Osteoblast (primary cell): ENCODE measurements around the gene DHRSX. TPM values are rescaled to one million over a fixed set of nuclear protein-coding genes. Genes with fewer than 3 reads are reported as not detected.
"Not testable (repeated sequence)": the region's sequence is repeated elsewhere in the genome, so short reads cannot be mapped to it uniquely, and the experiment has no call there.

Source experiments
- DNase-seq: peaks from one replicate; pipeline ENCODE4 v3.0.0; 2011; ENCODE audit warnings: low spot score, mixed read lengths; ENCODE audit not compliant: insufficient read length; ENCODE audit errors: missing footprints
- H2AFZ ChIP-seq: 2 replicates; pipeline ENCODE4 v1.6.0; 2011; ENCODE audit warnings: mild to moderate bottlenecking, low read length
- H3K27ac ChIP-seq: 2 replicates; pipeline ENCODE4 v1.5.1; 2011; ENCODE audit warnings: mild to moderate bottlenecking, low read depth, low read length, moderate library complexity
- H3K27me3 ChIP-seq: 2 replicates; pipeline ENCODE4 v1.6.0; 2012; ENCODE audit warnings: mild to moderate bottlenecking, control low read depth, inconsistent platforms, low read length, moderate library complexity; ENCODE audit not compliant: insufficient read depth
- H3K36me3 ChIP-seq: 2 replicates; pipeline ENCODE4 v1.5.1; 2011; ENCODE audit warnings: mild to moderate bottlenecking, low read length, control low read depth, moderate library complexity; ENCODE audit not compliant: insufficient read depth
- H3K4me1 ChIP-seq: 2 replicates; pipeline ENCODE4 v1.5.1; 2011; ENCODE audit warnings: mild to moderate bottlenecking, low read length, control low read depth, moderate library complexity; ENCODE audit not compliant: insufficient read depth
- H3K4me2 ChIP-seq: 2 replicates; pipeline ENCODE4 v1.6.0; 2011; ENCODE audit warnings: mild to moderate bottlenecking, low read length; ENCODE audit not compliant: insufficient read depth
- H3K4me3 ChIP-seq: fragments of 200-600 bp; sonication (generic); 3 replicates; pipeline ENCODE4 v1.5.1; 2012; ENCODE audit warnings: mild to moderate bottlenecking, low read length, inconsistent platforms; ENCODE audit not compliant: insufficient read depth
- H3K79me2 ChIP-seq: 2 replicates; pipeline ENCODE4 v1.6.0; 2012; ENCODE audit warnings: mild to moderate bottlenecking, low read length, control low read depth, inconsistent platforms; ENCODE audit not compliant: insufficient read depth
- H3K9me3 ChIP-seq: 2 replicates; pipeline ENCODE4 v1.5.1; 2011; ENCODE audit warnings: low read depth, low read length, control low read depth
- H4K20me1 ChIP-seq: 2 replicates; pipeline ENCODE4 v1.6.0; 2012; ENCODE audit warnings: mild to moderate bottlenecking, low read length, control low read depth; ENCODE audit not compliant: insufficient read depth
- total RNA-seq: library from RNA; depleted of rRNA; stranded (reverse); fragments of >200 nt; gene quantifications from 2 replicates; pipeline ENCODE4 v1.2.3, GENCODE V29; 2012
- TF ChIP-seq, protein P1 (sequence below): IDR thresholded peaks from 2 replicates; pipeline ENCODE4 v1.5.1; 2011; ENCODE audit warnings: mild to moderate bottlenecking, low read depth, low read length, moderate library complexity; ENCODE audit errors: extremely low read depth

DHRSX gene
- total RNA-seq, 1 donor, result 37.6 TPM

DNA sequence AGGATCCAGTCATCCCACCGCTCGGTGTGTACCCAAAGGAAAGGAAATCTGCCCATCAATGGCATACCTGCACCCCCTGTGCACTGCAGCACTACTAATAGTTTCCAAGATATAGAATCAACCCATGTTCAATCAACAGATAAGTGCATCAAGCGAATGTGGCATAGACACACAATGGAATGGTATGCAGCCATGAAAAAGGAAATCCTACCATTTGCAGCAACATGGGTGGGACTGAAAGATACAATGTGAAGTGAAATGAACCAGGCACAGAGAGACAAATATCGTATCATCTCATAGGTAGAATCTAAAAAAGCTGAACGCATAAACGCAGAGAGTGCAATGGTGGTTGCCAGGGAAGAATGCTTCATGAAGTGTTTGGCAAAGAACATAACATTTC lies 42.5 kb downstream of the DHRSX start:
- DNase-seq, result no peak
- no peak overlapping the region for H3K27ac ChIP-seq
- H4K20me1 ChIP-seq, result peaks cover 28% of the 10 kb centered on the region
- no peak overlapping the region for H2AFZ ChIP-seq
- H3K4me1 ChIP-seq, result peaks cover 4% of the 10 kb centered on the region
- H3K4me3 ChIP-seq, result no peak overlapping the region
- H3K9me3 ChIP-seq, result no peaks in the 10 kb centered on the region
- TF ChIP-seq, protein P1, sequence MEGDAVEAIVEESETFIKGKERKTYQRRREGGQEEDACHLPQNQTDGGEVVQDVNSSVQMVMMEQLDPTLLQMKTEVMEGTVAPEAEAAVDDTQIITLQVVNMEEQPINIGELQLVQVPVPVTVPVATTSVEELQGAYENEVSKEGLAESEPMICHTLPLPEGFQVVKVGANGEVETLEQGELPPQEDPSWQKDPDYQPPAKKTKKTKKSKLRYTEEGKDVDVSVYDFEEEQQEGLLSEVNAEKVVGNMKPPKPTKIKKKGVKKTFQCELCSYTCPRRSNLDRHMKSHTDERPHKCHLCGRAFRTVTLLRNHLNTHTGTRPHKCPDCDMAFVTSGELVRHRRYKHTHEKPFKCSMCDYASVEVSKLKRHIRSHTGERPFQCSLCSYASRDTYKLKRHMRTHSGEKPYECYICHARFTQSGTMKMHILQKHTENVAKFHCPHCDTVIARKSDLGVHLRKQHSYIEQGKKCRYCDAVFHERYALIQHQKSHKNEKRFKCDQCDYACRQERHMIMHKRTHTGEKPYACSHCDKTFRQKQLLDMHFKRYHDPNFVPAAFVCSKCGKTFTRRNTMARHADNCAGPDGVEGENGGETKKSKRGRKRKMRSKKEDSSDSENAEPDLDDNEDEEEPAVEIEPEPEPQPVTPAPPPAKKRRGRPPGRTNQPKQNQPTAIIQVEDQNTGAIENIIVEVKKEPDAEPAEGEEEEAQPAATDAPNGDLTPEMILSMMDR, result no peak
- H3K4me2 ChIP-seq, result no peak overlapping the region
- H3K36me3 ChIP-seq, result no peaks in the 10 kb centered on the region
- no peaks in the 10 kb centered on the region for H3K27me3 ChIP-seq
- peaks cover 30% of the 10 kb centered on the region for H3K79me2 ChIP-seq

DNA sequence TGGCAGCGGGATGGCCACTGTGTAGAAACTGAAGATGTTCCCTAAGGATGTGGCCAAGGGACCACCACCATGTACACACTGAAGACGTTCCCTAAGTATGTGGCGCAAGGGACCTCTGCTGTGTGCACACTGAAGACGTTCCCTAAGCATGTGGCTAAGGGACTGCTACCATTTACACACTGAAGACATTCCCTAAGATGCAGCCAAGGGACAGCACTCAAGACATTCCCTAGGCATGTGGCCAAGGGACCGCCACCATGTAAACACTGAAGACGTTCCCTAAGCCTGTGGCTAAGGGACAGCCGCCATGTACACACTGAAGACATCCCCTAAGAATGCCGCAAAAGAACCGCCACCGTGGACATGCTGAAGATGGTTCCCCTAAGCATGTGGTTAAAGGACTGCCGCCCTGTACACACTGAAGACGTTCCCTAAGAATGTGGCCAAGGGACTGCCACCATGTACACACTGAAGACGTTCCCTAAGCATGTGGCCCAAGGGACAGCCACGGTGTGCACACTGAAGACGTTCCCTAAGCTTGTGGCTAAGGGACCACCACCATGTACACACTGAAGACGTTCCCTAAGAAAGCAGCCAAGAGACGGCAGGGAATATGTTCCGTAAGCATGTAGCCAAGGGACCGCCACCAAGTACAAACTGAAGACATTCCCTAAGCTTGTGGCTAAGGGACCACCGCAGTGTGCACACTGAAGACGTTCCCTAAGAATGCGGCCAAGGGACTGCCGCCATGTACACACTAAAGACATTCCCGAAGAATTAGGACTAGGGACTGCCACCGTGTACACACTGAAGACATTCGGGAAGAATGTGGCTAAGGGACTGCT lies 43.3 kb downstream of the DHRSX start:
- H3K4me3 ChIP-seq, result no peak overlapping the region
- no peaks in the 10 kb centered on the region for H3K36me3 ChIP-seq
- no peaks in the 10 kb centered on the region for H3K27me3 ChIP-seq
- no peaks in the 10 kb centered on the region for H3K4me1 ChIP-seq
- H3K79me2 ChIP-seq, result peaks cover 34% of the 10 kb centered on the region
- TF ChIP-seq, protein P1, result no peak
- peak overlapping the region; percentile 35 for H3K4me2 ChIP-seq
- H4K20me1 ChIP-seq, result peaks cover 33% of the 10 kb centered on the region
- H2AFZ ChIP-seq, result no peak overlapping the region
- no peak overlapping the region for H3K27ac ChIP-seq
- no peak for DNase-seq
- H3K9me3 ChIP-seq, result no peaks in the 10 kb centered on the region

DNA sequence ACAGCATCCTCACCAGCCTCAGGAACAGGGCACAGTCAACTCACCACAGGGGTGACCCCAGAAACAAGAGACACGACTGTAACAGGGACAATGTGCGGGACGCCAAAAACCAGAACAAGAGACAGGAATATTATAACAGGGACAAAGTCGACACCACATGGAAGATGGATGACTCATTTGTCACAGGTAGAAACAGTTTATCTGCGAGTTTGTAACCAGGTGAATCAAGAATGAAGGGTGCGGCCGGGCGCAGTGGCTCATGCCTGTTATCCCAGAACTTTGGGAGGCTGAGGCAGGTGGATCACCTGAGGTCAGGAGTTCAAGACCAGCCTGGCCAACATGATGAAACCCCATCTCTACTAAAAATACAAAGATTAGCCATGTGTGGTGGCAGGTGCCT lies 44.7 kb downstream of the DHRSX start:
- not testable (repeated sequence) for H3K9me3 ChIP-seq, H3K4me2 ChIP-seq, H3K4me3 ChIP-seq, H2AFZ ChIP-seq, H3K27ac ChIP-seq, DNase-seq, H3K27me3 ChIP-seq, H3K4me1 ChIP-seq, H3K36me3 ChIP-seq
- peaks cover 39% of the 10 kb centered on the region for H3K79me2 ChIP-seq
- H4K20me1 ChIP-seq, result peaks cover 33% of the 10 kb centered on the region

DNA sequence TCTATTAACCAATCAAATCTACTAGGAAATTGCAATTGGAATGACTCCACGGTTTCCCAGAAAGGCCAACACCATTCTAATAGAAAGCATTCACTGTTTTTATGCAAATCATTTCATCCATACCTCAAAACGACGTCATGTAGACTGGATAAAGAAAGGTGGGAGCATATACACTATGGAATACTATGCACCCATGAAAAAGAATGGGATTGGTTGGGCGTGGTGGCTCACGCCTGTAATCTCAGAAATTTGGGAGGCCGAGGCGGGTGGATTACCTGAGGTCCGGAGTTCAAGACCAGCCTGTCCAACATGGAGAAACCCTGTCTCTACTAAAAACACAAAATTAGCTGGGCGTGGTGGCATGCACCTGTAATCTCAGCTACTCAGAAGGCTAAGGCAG lies 46.2 kb downstream of the DHRSX start:
- H4K20me1 ChIP-seq, result peaks cover 33% of the 10 kb centered on the region
- not testable (repeated sequence) for H3K27me3 ChIP-seq, DNase-seq

DNA sequence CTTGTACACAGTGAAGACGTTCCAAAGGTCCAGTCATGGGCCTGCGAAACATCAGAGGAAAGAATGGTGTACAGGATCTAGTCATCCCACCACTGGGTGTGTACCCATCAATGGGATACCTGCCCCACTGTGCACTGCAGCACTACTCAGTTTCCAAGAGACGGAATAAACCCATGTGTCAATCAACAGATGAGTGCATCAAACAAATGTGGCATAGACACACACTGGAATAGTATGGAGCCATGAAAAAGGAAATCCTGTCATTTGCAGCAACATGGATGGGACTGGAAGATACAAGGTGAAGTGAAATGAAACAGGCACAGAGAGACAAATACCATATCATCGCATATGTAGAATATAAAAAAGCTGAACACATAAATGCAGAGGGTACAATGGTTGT lies 48.0 kb downstream of the DHRSX start:
- no peaks in the 10 kb centered on the region for H3K9me3 ChIP-seq
- H2AFZ ChIP-seq, result no peak overlapping the region
- no peak overlapping the region for H3K27ac ChIP-seq
- TF ChIP-seq, protein P1, result no peak
- no peaks in the 10 kb centered on the region for H3K36me3 ChIP-seq
- no peak overlapping the region for H3K4me2 ChIP-seq
- H3K4me1 ChIP-seq, result peaks cover 5% of the 10 kb centered on the region
- H3K27me3 ChIP-seq, result no peaks in the 10 kb centered on the region
- H3K79me2 ChIP-seq, result peaks cover 34% of the 10 kb centered on the region
- peaks cover 22% of the 10 kb centered on the region for H4K20me1 ChIP-seq
- DNase-seq, result no peak
- H3K4me3 ChIP-seq, result no peak overlapping the region

More for the DNA sequence above, 46.2 kb downstream of the DHRSX start:
- not testable (repeated sequence) for H3K4me1 ChIP-seq, H3K36me3 ChIP-seq, H3K4me2 ChIP-seq, H2AFZ ChIP-seq, H3K9me3 ChIP-seq, H3K27ac ChIP-seq, H3K4me3 ChIP-seq
- peaks cover 41% of the 10 kb centered on the region for H3K79me2 ChIP-seq
